ENCODE data around the gene CCDC15.
"Not testable (repeated sequence)": the region's sequence is repeated elsewhere in the genome, so short reads cannot be mapped to it uniquely, and the experiment has no call there.

The CCDC15 gene

GRCh38 chr11:124943254-124943616 is 10.8 kb upstream of the CCDC15 start:
- no peak for DNase-seq

DNA sequence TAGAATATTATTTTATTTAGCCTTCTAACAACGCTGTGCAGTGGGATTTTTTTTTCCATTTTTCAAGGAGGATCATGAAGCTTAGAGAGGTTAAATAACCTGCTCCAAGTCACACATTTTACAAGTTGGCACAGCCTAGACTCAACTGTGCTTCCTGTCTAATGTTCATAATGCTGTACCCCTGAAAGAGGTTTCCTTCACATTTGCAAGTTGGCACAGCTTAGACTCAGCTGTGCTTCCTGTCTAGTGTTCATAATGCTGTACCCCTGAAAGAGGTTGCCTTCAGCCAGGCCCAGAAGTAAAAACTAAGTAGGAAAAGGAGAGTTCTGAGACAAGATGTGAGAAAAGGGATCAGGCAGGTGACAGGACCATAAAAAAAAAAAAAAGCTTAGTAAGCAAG is 10.3 kb upstream of the CCDC15 start:
- DNase-seq = no peak

DNA sequence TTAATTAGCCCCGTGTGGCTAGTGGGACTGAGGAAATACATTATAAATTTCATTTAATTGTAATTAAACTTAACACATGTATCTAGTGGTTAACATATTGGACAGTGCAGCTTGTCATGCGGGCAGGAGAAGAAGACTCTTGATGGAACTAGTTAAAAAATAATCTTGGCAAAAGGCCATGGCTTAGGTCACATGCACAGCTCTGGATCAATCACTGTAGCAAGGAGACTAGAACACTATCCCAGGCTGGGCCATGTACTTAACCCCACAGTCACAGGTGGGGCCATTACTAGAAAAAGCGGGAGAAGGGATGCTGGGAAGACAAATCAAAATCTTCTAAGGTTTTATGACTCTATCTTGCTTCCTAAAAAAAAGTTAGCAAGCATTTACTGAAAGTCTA is 9.4 kb upstream of the CCDC15 start:
- DNase-seq = no peak

DNA sequence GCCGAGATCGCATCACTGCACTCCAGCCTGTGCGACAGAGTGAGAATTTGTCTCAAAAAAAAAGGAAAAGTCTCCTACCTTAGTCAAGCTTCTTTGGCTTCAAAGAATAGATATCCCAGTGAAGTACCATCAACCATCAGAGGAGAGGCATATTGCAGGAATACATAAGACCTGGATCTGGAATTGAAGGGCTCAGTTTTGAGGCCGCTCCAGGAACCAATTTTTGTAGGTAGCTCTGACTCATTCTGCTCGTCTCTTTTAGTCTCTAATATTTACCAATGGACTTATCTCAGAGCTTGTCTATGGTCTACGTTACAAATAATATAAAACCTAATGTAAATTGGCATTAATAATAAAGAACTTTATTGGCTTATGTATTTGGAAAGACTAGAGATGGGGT is 8.2 kb upstream of the CCDC15 start:
- DNase-seq = no peak

DNA sequence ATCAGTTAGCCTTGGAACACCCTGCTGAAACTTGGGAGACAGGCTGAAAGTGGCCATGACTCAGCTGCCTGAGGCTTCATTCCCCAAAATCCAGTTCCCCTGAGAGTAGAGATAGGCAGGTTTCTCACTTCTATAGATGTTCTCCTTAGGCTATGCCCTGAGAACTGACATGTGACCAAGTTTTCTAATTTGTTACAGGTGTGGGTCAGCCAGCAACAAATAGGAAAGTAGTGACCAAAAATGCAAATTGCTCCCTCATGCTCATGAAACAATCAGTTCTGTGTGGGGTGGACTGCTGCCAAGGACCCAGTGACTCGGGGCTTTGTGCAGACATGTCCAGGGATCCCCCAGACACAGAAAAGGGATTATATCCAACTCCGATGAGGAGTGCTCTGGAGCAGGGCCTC is 7.3 kb upstream of the CCDC15 start:
- DNase-seq = no peak

GRCh38 chr11:124950601-124951330 is 3.2 kb upstream of the CCDC15 start:
- DNase-seq = no peak

- no peak for DNase-seq
These were observed 2.7 kb upstream of the CCDC15 start for GRCh38 chr11:124951341-124951740.

DNA sequence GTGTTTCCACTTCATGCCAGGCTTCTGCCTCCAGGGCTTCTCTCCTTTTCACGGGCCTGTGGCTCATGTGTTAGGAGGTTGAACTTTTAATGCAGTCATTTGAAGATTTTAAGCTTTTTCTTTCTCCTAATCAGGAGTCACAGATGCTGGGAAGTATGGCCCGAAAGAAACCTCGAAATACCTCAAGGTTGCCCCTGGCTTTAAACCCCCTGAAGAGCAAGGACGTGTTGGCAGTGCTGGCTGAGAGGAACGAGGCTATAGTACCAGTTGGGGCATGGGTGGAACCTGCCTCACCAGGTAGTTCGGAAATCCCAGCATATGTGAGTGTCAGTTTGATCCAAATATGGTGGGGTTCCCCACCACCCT is 571 bp downstream of the CCDC15 start:
- DNase-seq = no peak

- DNase-seq = no peak
These were observed 1.0 kb downstream of the CCDC15 start for GRCh38 chr11:124955035-124955434.

- DNase-seq = peak; percentile 72
These were observed 8.1 kb downstream of the CCDC15 start for GRCh38 chr11:124961972-124962609.

- DNase-seq = not testable (repeated sequence)
These were observed 14.2 kb downstream of the CCDC15 start for GRCh38 chr11:124968197-124968596.

DNA sequence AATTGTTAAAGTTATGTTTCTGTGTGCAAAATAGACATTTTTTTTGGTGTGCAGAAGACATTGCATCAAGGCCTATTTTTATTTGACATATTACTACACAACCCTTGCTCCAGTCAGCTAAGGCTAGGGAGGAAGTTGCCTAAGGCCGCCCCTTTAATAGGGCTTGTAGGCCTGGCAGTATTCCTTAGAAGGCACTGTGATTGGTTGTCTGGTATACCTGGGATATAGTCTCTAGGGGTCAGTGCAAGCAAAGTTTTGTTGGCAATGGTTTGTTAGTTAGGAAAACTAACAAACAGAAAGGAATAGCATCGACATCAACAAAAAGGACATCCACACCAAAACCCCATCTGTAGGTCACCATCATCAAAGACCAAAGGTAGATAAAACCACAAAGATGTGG is 16.9 kb downstream of the CCDC15 start:
- peak; percentile 48 for DNase-seq

GRCh38 chr11:124971810-124972209 is 17.8 kb downstream of the CCDC15 start:
- no peak for DNase-seq

GRCh38 chr11:124976531-124976930 is 22.5 kb downstream of the CCDC15 start:
- DNase-seq = no peak

DNA sequence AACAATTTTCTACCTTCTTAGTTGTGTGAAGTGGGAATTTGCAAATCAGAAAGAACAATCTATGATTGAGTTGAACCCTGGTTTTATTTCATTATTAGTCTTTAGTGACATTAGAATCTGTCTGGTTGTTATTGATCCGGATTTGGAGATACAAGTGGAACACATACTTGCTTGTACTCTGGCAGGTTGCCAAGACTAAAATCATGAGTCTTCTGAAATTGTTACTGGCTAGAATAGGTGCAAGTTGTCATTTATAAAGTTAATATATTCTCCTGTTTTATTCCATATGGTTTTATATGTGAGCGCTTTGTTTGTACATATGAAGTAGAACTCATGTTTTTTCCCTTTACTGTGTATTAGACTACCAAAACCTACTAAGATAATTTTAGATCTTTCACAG is 23.0 kb downstream of the CCDC15 start:
- no peak for DNase-seq

- no peak for DNase-seq
These were observed 24.3 kb downstream of the CCDC15 start for GRCh38 chr11:124978316-124978715.

DNA sequence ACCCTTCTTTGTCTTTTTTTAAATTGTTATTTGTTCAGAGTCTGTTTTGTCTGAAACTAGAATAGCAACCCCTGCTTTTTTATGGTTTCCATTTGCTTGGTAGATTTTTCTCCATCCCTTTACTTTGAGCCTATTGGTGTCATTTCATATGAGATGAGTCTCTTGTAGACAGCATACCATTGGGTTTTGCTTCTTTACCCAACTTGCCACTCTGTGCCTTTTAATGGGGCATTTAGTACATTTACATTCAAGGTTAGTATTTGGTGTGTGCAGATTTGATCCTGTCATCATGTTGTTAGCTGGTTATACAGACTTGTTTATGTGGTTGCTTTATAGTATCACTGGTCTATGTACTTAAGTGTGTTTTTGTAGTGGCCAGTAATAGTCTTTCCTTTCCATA is 28.0 kb downstream of the CCDC15 start:
- DNase-seq = no peak

GRCh38 chr11:124983674-124984511 is 29.9 kb downstream of the CCDC15 start:
- DNase-seq = no peak

GRCh38 chr11:124984512-124984854 is 30.5 kb downstream of the CCDC15 start:
- DNase-seq = no peak

DNA sequence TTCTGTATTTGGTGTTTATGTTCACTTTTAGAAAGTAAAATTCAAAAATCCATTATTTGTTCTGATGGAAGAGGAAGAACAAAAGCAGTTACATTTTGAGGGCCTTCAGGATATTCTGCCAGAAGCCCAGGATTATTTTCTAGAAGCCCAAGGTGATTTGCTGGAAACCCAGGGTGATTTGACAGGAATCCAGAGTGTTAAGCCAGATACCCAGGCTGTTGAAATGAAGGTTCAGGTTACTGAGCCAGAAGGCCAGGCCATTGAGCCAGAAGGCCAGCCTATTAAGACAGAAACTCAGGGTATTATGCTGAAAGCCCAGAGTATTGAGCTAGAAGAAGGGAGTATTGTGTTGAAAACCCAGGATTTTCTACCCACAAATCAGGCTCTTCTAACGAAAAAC is 33.1 kb downstream of the CCDC15 start:
- DNase-seq = no peak

DNA sequence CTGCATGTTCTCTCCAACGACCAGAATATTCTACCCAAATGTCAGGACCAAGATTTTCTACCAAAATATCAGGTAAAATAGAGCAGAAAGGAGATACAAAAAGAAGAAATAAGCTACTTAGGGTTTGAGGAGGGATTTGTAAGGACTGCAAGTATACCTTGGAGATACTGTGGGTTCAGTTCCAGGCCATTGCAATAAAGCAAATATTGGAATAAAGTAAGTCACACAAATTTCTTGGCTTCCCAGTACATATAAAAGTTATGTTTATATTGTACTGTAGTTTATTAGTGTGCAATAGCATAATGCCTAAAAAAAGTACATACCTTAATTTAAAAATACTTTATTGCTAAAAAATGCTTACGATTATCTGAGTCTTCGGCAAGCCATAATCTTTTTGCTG is 34.1 kb downstream of the CCDC15 start:
- no peak for DNase-seq

DNA sequence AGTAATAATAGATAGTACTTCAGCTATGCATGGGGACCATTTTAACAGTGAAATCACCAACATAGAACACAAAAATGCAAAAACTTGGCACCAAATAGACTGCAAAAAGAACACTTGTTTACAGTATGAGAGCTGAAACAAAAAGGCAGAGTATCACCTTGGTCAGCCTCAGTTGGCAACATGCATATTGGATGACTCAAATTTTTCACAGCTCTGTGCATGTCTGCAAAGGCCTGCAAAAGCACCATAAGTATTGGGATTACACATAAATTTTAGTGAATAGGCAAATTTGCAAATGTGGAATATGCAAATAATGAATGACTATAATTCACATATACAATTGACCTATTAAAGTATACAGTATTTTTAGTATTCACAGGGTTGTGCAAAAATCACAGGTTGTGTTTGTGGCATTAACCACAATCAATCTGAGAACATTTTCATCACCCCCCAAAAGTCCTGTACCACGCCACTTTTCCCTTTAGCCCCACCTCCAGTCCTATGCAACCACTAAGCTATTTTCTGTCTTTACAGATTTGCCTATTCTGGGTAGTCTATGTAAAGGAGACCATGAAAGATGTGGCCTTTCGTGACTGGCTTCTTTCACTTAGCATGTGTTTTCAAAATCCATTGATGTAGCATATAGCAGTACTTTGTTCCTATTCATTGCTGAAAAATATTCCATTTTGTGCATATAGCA is 47.2 kb downstream of the CCDC15 start:
- DNase-seq = no peak

DNA sequence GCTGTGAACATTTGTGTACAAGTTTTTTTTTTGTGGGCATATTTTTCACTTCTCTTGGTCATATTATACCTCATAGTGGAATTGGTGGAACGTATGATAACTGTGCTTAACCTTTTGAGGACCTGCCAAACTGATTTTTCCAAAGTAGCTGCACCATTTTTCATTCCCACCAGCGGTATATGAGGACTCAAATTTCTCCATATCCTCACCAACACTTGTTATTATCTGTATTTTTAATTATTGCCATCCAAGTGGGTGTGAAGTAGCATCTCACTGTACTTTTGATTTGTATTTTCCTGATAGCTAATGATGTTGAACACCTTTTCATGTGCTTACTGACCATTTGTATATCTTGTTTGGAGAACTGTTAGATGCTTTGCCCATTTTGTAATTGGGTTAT is 47.8 kb downstream of the CCDC15 start:
- no peak for DNase-seq

DNA sequence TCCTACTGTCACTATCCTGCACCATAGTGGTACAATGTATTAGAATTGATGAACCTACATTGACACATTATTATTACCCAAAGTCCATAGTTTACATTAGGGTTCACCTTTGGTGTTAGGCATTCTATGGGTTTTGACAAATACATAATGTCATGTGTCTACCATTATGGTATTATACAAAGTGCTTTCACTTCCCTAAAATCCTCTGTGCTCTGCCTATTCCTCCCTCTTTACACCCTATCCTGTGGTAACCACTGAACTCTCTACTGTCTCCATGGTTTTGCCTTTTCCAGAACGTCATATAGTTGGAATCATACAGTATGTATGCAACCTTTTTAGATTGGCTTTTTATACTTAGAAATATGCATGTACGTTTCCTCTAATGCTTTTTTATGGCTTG is 51.5 kb downstream of the CCDC15 start:
- no peak for DNase-seq
